ENCODE data around the gene SIT1.

GRCh38 chr9:35690294-35690613 is 39.5 kb upstream of the SIT1 start:
- no peak for TF ChIP-seq CTCF (conservative IDR thresholded peaks at IDR 0.05; ENCODE audit: low read depth in 2 of 2)
- TF ChIP-seq EZH2 (IDR thresholded peaks at IDR 0.05; ENCODE audit: low read depth, unreplicated experiment) = no peak
- no peak for TF ChIP-seq POLR2AphosphoS5 (IDR thresholded peaks at IDR 0.05; ENCODE audit: low read depth)
- TF ChIP-seq REST (IDR thresholded peaks at IDR 0.05; ENCODE audit: unreplicated experiment) = no peak
- no peak for TF ChIP-seq ZNF114 (CRISPR knock-in tag; IDR thresholded peaks at IDR 0.05)

All from GM23338 (cell line).